Neuronal stem cell (in vitro differentiated cells): ENCODE results near the gene C2CD4D.
A peak's percentile ranks its signal among the peaks of the same experiment; 100 is the strongest.

Experiments used
- DNase-seq: peaks from one replicate; pipeline ENCODE4 v3.0.0-alpha.2; 2013; ENCODE audit warnings: low spot score
- H2AFZ ChIP-seq: one replicate; pipeline ENCODE4 v1.6.1; 2013; ENCODE audit warnings: mild to moderate bottlenecking, low read length, inconsistent platforms
- H2AK5ac ChIP-seq: 2 replicates; pipeline ENCODE4 v1.6.1; 2013; ENCODE audit warnings: low read depth, mild to moderate bottlenecking, inconsistent platforms, low read length, moderate library complexity, mixed read lengths
- H2BK120ac ChIP-seq: 2 replicates; pipeline ENCODE4 v1.6.1; 2013; ENCODE audit warnings: low read depth, mild to moderate bottlenecking, inconsistent platforms, low read length, moderate library complexity, mixed read lengths
- H2BK12ac ChIP-seq: one replicate; pipeline ENCODE4 v1.6.1; 2013; ENCODE audit warnings: low read length, inconsistent platforms
- H2BK15ac ChIP-seq: 2 replicates; pipeline ENCODE4 v1.6.1; 2013; ENCODE audit warnings: mild to moderate bottlenecking, low read length, inconsistent platforms, mixed read lengths
- H2BK5ac ChIP-seq: one replicate; pipeline ENCODE4 v1.6.1; 2013; ENCODE audit warnings: inconsistent platforms, mild to moderate bottlenecking, low read length, moderate library complexity
- H3K14ac ChIP-seq: one replicate; pipeline ENCODE4 v1.6.1; 2013; ENCODE audit warnings: low read length, inconsistent platforms
- H3K18ac ChIP-seq: 2 replicates; pipeline ENCODE4 v1.6.1; 2013; ENCODE audit warnings: low read length, inconsistent platforms
- H3K23ac ChIP-seq: 2 replicates; pipeline ENCODE4 v1.6.1; 2013; ENCODE audit warnings: low read depth, mild to moderate bottlenecking, mixed read lengths, low read length, inconsistent platforms; ENCODE audit not compliant: poor library complexity
- H3K27ac ChIP-seq: replicated peaks from 3 replicates; pipeline ENCODE4 v1.5.1; 2013; ENCODE audit warnings: low read length, inconsistent platforms
- H3K27me3 ChIP-seq, 3 experiments: 2 replicates each; pipeline ENCODE4 v1.6.1; 2013; ENCODE audit warnings: low read length in 3 of 3, mild to moderate bottlenecking in 2 of 3, inconsistent platforms in 1 of 3, low read depth in 1 of 3, mixed read lengths in 1 of 3, moderate library complexity in 1 of 3; ENCODE audit not compliant: control insufficient read depth in 3 of 3, insufficient read depth in 3 of 3
- H3K36me3 ChIP-seq, 2 donors: replicated peaks in 1 of 2; 2 replicates each; pipeline ENCODE4 v1.6.1; 2013; ENCODE audit warnings: low read length in 2 of 2; ENCODE audit not compliant: control insufficient read depth in 2 of 2, insufficient read depth in 2 of 2
- H3K4ac ChIP-seq: 2 replicates; pipeline ENCODE4 v1.6.1; 2013; ENCODE audit warnings: inconsistent platforms, mild to moderate bottlenecking, low read length, moderate library complexity
- H3K4me1 ChIP-seq, 2 donors: 1 replicate in 1 of 2; 2 replicates in 1 of 2; pipeline ENCODE4 v1.6.1; 2013; ENCODE audit warnings: low read length in 2 of 2, low read depth in 1 of 2; ENCODE audit not compliant: control insufficient read depth in 2 of 2, insufficient read depth in 1 of 2
- H3K4me2 ChIP-seq: one replicate; pipeline ENCODE4 v1.6.1; 2013; ENCODE audit warnings: mild to moderate bottlenecking, low read length, inconsistent platforms; ENCODE audit not compliant: insufficient read depth, poor library complexity, severe bottlenecking
- H3K4me3 ChIP-seq, 2 donors: 2 replicates each; pipeline ENCODE4 v1.5.1; 2013; ENCODE audit warnings: low read length in 2 of 2, mild to moderate bottlenecking in 2 of 2, inconsistent platforms in 1 of 2, moderate library complexity in 1 of 2
- H3K79me1 ChIP-seq: one replicate; pipeline ENCODE4 v1.6.1; 2013; ENCODE audit warnings: low read depth, mild to moderate bottlenecking, inconsistent platforms, low read length, moderate library complexity
- H3K9ac ChIP-seq: one replicate; pipeline ENCODE4 v1.6.1; 2013; ENCODE audit warnings: mild to moderate bottlenecking, low read depth, low read length, inconsistent platforms; ENCODE audit not compliant: poor library complexity
- H3K9me3 ChIP-seq, 2 donors: replicated peaks in 1 of 2; 2 replicates each; pipeline versions ENCODE3 to v1.6.1; 2013; ENCODE audit warnings: low read length in 2 of 2, mild to moderate bottlenecking in 2 of 2, inconsistent platforms in 1 of 2, low read depth in 1 of 2, mixed read lengths in 1 of 2, moderate library complexity in 1 of 2; ENCODE audit not compliant: control insufficient read depth in 2 of 2, insufficient read depth in 1 of 2
- H4K8ac ChIP-seq: one replicate; pipeline ENCODE4 v1.6.1; 2013; ENCODE audit warnings: low read depth, mild to moderate bottlenecking, inconsistent platforms, low read length, moderate library complexity
- H4K91ac ChIP-seq: one replicate; pipeline ENCODE4 v1.6.1; 2013; ENCODE audit warnings: low read length, low read depth, mild to moderate bottlenecking, inconsistent platforms; ENCODE audit not compliant: poor library complexity
- WGBS, 2 donors: extraction: QIAGEN DNeasy Blood & Tissue Kit; methylation state at CpG; one replicate each; pipeline ENCODE4 v1.1.7; 2013; ENCODE audit warnings: missing lambda C conversion rate in 2 of 2, mixed read lengths in 1 of 2; ENCODE audit not compliant: insufficient read length in 2 of 2, insufficient replicate concordance in 1 of 2; ENCODE audit errors: extremely low coverage in 2 of 2; 5-methylcytosine and 5-hydroxymethylcytosine counted together

C2CD4D gene

GRCh38 chr1:151819227-151819835 is 20.3 kb downstream of the C2CD4D start:
- Histone ChIP-seq H3K27me3 (peaks cover 0 to 94% (median 0%) of the 10 kb centered on the region in 3 experiments), H2BK120ac (no peak overlapping the region), H3K27ac (no peak overlapping the region), H2BK12ac (no peak overlapping the region), H3K18ac (no peak overlapping the region), H4K91ac (peak overlapping the region; percentile 74), H4K8ac (no peak overlapping the region), H3K9ac (no peak overlapping the region), H2AK5ac (no peak overlapping the region), H3K4me2 (no peak overlapping the region), H2BK5ac (no peak overlapping the region), H2AFZ (no peak overlapping the region), H3K14ac (no peak overlapping the region), H3K4ac (no peak overlapping the region), H3K4me1 (peaks cover 0 to 5% of the 10 kb centered on the region in 2 donors), H3K79me1 (no peaks in the 10 kb centered on the region), H2BK15ac (no peak overlapping the region), H3K36me3 (no peaks in the 10 kb centered on the region), H3K4me3 (no peak overlapping the region), H3K23ac (peak overlapping the region; percentile 8), H3K9me3 (no peaks in the 10 kb centered on the region)
- no peak for DNase-seq
- WGBS, 2 donors = no CpG with 5 or more reads among the region's 12 CpGs

GRCh38 chr1:151817353-151817730 is 22.3 kb downstream of the C2CD4D start:
- Histone ChIP-seq H4K8ac (no peak overlapping the region), H2BK5ac (no peak overlapping the region), H3K27me3 (peaks cover 0 to 94% (median 0%) of the 10 kb centered on the region in 3 experiments), H2BK15ac (no peak overlapping the region), H3K4ac (no peak overlapping the region), H3K79me1 (no peaks in the 10 kb centered on the region), H3K4me3 (no peak overlapping the region), H3K9me3 (no peaks in the 10 kb centered on the region), H3K23ac (no peak overlapping the region), H3K27ac (no peak overlapping the region), H3K36me3 (no peaks in the 10 kb centered on the region), H4K91ac (no peak overlapping the region), H3K4me2 (no peak overlapping the region), H3K14ac (no peak overlapping the region), H2AK5ac (no peak overlapping the region), H3K9ac (no peak overlapping the region), H3K4me1 (peaks cover 0 to 1% of the 10 kb centered on the region in 2 donors), H2BK12ac (no peak overlapping the region), H2AFZ (no peak overlapping the region), H2BK120ac (no peak overlapping the region), H3K18ac (peak overlapping the region; percentile 42)
- DNase-seq = no peak
- WGBS, 2 donors = no CpG with 5 or more reads among the region's 7 CpGs

- no CpG with 5 or more reads among the region's 26 CpGs for WGBS, 2 donors
- no peak overlapping the region for H4K8ac ChIP-seq
Observed at GRCh38 chr1:151816548-151817352, 22.9 kb downstream of the C2CD4D start.

GRCh38 chr1:151815716-151816327 is 23.8 kb downstream of the C2CD4D start:
- H3K9me3 ChIP-seq = no peaks in the 10 kb centered on the region
- no peak overlapping the region for H2BK5ac ChIP-seq
- H2AFZ ChIP-seq = no peak overlapping the region
- H2BK12ac ChIP-seq = no peak overlapping the region
- H3K4me3 ChIP-seq = no peak overlapping the region
- no peak overlapping the region for H3K4ac ChIP-seq
- H3K27me3 ChIP-seq = peaks cover 0 to 95% (median 0%) of the 10 kb centered on the region in 3 experiments
- H2AK5ac ChIP-seq = no peak overlapping the region
- no peaks in the 10 kb centered on the region for H3K79me1 ChIP-seq
- no peak overlapping the region for H3K18ac ChIP-seq
- no peak for DNase-seq
- H3K23ac ChIP-seq = no peak overlapping the region
- no peak overlapping the region for H3K14ac ChIP-seq
- no peaks in the 10 kb centered on the region for H3K36me3 ChIP-seq
- H3K4me2 ChIP-seq = no peak overlapping the region
- H3K4me1 ChIP-seq = peaks cover 0 to 2% of the 10 kb centered on the region in 2 donors
- H4K8ac ChIP-seq = no peak overlapping the region
- H2BK120ac ChIP-seq = peak overlapping the region; percentile 12
- H4K91ac ChIP-seq = no peak overlapping the region
- H3K9ac ChIP-seq = no peak overlapping the region
- WGBS, 2 donors = no CpG with 5 or more reads among the region's 12 CpGs
- no peak overlapping the region for H3K27ac ChIP-seq
- no peak overlapping the region for H2BK15ac ChIP-seq

More at GRCh38 chr1:151816548-151817352, 22.9 kb downstream of the C2CD4D start:
- Histone ChIP-seq H2BK120ac (peak overlapping the region; percentile 12), H3K18ac (no peak overlapping the region), H3K14ac (no peak overlapping the region), H3K27me3 (peaks cover 0 to 95% (median 0%) of the 10 kb centered on the region in 3 experiments), H3K36me3 (no peaks in the 10 kb centered on the region), H3K23ac (peak overlapping the region; percentile 32), H3K9me3 (no peaks in the 10 kb centered on the region), H2AK5ac (no peak overlapping the region), H2BK15ac (no peak overlapping the region), H3K4me2 (no peak overlapping the region), H3K9ac (no peak overlapping the region), H3K4ac (no peak overlapping the region), H4K91ac (no peak overlapping the region), H3K27ac (no peak overlapping the region), H3K79me1 (no peaks in the 10 kb centered on the region), H2AFZ (no peak overlapping the region), H2BK5ac (no peak overlapping the region), H3K4me1 (no peaks in the 10 kb centered on the region), H3K4me3 (no peak overlapping the region), H2BK12ac (no peak overlapping the region)
- DNase-seq = no peak
